Measurements from ENCODE around the gene DIRAS2.

The DIRAS2 gene

GRCh38 chr9:90578126-90578815 is 64.4 kb downstream of the DIRAS2 start:
- Mint-ChIP-seq H3K9me3 (no peaks in the 10 kb centered on the region), H3K4me1 (no peaks in the 10 kb centered on the region), H3K4me3 (no peak overlapping the region), H3K27ac (no peak overlapping the region), H3K36me3 (no peaks in the 10 kb centered on the region)
- no peak for ATAC-seq
- no peak for DNase-seq (ENCODE audit: low spot score in 2 of 2)

DNA sequence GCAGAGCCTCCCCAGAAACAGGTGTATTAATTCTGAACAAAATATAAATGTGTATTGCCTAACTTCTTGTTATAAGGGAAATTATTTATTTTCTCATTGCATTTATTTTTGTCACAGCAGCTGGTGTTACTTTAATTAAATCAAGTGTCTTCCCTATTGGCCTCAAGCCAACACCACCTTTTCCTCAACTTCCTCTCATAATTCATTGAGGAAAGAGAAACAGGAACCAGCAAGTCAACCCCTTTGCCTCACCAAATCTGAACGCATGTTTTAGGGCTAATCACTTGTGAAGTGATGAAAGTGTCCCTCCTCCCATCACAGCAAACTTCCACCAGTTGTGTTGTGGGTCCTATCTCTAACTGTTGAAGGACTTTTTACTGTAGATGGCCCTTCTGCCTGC is 73.1 kb downstream of the DIRAS2 start:
- Mint-ChIP-seq H3K4me3 (no peak overlapping the region), H3K27ac (no peak overlapping the region), H3K36me3 (no peaks in the 10 kb centered on the region), H3K9me3 (no peaks in the 10 kb centered on the region), H3K4me1 (no peaks in the 10 kb centered on the region)
- no peak for ATAC-seq
- DNase-seq (ENCODE audit: low spot score in 2 of 2): no peak

DNA sequence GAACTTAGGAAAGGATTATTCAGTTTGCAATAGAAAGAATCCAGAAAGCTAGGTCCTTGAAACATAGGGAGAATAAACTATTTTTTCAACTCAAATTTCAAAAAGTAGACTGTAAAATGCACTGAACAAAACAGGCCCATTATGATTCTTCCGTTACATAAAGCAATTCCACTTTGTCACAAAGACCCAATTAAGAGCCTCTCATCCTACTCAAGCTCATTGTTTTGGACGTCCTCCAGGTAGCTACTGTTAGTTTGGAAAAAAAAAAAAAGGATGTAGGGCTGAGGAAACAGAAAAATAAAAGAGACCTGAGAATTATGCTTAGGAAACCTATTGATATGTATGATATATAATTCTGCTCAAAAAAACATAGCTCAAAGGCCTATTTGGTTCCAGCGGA is 74.0 kb downstream of the DIRAS2 start:
- Mint-ChIP-seq H3K9me3 (no peaks in the 10 kb centered on the region), H3K4me1 (no peaks in the 10 kb centered on the region), H3K36me3 (no peaks in the 10 kb centered on the region), H3K4me3 (no peak overlapping the region), H3K27ac (no peak overlapping the region)
- no peak for ATAC-seq
- DNase-seq (ENCODE audit: low spot score in 2 of 2): no peak

DNA sequence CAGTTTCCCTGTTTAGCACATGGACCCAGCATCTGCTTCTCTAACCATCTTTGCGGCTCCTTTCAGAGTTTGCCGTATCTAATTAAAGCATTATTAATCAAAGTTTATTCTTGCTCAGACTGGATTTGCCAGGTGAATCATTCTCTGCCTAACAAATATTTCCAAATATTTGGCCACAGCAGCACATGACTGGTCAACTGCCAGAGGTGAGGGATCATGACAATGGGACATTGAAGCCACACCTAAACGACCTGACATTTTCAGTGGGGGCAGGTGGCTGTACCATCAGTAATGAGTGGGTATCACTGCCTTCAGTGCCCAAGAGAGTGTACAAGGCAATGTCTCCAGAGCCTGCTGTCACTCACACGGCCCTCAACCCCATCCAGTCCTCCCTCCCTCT is 80.4 kb downstream of the DIRAS2 start:
- Mint-ChIP-seq H3K9me3 (no peaks in the 10 kb centered on the region), H3K36me3 (no peaks in the 10 kb centered on the region), H3K4me1 (no peaks in the 10 kb centered on the region), H3K27ac (no peak overlapping the region), H3K4me3 (no peak overlapping the region)
- DNase-seq (ENCODE audit: low spot score in 2 of 2): no peak
- ATAC-seq: no peak
